ENCODE results near the gene PYM1. TPM values are rescaled to one million over a fixed set of nuclear protein-coding genes. Genes with fewer than 3 reads are reported as not detected.
A peak's percentile ranks its signal among the peaks of the same experiment; 100 is the strongest.
"Not testable (repeated sequence)": the region's sequence is repeated elsewhere in the genome, so short reads cannot be mapped to it uniquely, and the experiment has no call there.

PYM1 gene
- polyA plus RNA-seq, 2 of the 4 experiments (the other 2 are of a cell fraction): 30.4 to 49.5 TPM

DNA sequence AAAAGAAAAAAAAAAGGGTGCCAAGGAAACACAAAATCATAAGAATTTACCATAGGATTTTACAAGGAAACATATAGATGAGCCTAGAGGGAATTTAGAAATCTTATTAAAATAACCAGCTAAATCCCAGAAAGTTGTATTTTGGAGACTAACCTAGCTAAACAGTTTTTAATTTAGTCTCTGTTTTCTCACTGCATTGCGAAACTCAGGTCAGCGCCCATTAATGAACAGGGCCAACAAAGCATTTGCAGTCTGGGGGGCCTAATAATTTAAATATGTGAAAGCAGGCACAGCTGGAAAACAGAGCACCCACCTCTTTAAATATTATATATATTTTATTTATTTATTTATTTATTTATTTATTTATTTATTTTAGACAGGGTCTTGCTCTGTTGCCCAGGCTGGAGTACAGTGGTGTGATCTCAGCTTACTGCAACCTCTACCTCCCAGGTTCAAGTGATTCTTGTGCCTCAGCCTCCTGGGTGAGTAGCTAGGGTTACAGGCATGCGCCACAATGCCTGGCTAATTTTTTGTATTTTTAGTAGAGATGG lies 61.2 kb downstream of the PYM1 start:
- CTCF ChIA-PET: interaction anchor here (0.6 to 1.5 kb wide), 8 partner anchors 10 to 252 kb away, joined by 3 to 4 read pairs (median 3); partner anchors contain the start of gene ZC3H10
- WGBS (ENCODE audit: missing lambda C conversion rate): 90% methylated on average over 3 of the region's 3 CpGs
- TF ChIP-seq CEBPB (IDR thresholded peaks at IDR 0.05) (peak; percentile 42 to 45; a peak in 2 of 4 replicates), ZC3H11A (IDR thresholded peaks at IDR 0.05) (peak; percentile 39)
- H3K4me3 ChIP-seq; H3K9me3 ChIP-seq; H3K4me1 ChIP-seq; ATAC-seq; FAIRE-seq; POLR2A ChIA-PET; H3K4me2 ChIP-seq; DNase-seq (ENCODE audit: low read depth in 1 of 2, low spot score in 1 of 2); H3K27ac ChIP-seq: not testable (repeated sequence)

DNA sequence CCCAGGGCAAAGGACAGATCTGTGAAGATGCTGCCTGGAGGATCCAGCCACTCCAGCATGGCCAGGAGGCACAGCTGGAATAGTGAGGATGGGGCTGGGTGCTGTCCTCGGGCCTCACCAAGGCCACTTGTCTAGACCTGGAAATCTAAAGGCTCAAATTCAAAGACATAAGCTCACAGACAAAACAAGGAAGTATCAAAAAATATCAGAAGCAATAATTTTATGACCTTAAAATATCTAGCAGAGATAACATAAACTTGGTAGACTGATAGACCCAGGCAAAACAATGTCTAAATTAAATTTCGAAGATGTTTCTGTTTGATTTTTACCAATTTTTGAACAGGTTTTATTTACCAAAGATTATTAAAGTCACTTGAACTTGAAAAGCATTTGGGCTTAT lies 62.4 kb downstream of the PYM1 start:
- TF ChIP-seq RARB (CRISPR knock-in tag; IDR thresholded peaks at IDR 0.05) (no peak), KDM1A (IDR thresholded peaks at IDR 0.05; ENCODE audit: low read depth) (no peak), SMC3 (IDR thresholded peaks at IDR 0.05) (no peak), ZNF302 (CRISPR knock-in tag; IDR thresholded peaks at IDR 0.05) (no peak), CEBPB (IDR thresholded peaks at IDR 0.05) (no peak), ZFP36 (IDR thresholded peaks at IDR 0.05; ENCODE audit: borderline replicate concordance, partially characterized antibody) (no peak), BHLHE40 (IDR thresholded peaks at IDR 0.05; ENCODE audit: low read depth, low read length) (no peak), FOSB (CRISPR knock-in tag; IDR thresholded peaks at IDR 0.05) (no peak), MYC (IDR thresholded peaks at IDR 0.05; ENCODE audit: borderline replicate concordance, low read length) (no peak), CHD4 (IDR thresholded peaks at IDR 0.05; ENCODE audit: borderline replicate concordance) (no peak)
- TF ChIP-seq, protein P1, sequence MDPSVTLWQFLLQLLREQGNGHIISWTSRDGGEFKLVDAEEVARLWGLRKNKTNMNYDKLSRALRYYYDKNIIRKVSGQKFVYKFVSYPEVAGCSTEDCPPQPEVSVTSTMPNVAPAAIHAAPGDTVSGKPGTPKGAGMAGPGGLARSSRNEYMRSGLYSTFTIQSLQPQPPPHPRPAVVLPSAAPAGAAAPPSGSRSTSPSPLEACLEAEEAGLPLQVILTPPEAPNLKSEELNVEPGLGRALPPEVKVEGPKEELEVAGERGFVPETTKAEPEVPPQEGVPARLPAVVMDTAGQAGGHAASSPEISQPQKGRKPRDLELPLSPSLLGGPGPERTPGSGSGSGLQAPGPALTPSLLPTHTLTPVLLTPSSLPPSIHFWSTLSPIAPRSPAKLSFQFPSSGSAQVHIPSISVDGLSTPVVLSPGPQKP (IDR thresholded peaks at IDR 0.05; ENCODE audit: low read depth, low read length): no peak
- TF ChIP-seq, protein P2, sequence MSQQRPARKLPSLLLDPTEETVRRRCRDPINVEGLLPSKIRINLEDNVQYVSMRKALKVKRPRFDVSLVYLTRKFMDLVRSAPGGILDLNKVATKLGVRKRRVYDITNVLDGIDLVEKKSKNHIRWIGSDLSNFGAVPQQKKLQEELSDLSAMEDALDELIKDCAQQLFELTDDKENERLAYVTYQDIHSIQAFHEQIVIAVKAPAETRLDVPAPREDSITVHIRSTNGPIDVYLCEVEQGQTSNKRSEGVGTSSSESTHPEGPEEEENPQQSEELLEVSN (IDR thresholded peaks at IDR 0.05; ENCODE audit: borderline replicate concordance, low read depth): no peak
- DNase-seq (ENCODE audit: low read depth in 1 of 2, low spot score in 1 of 2): no peak
- WGBS (ENCODE audit: missing lambda C conversion rate): 51% methylated on average over 2 of the region's 2 CpGs
- Histone ChIP-seq H3K4me1 (0 out of 3 replicates have a peak, but pooled peaks cover 3% of the 10 kb centered on the region), H3K27ac (no peak overlapping the region), H3K4me2 (no peak overlapping the region), H3K9me3 (no peaks in the 10 kb centered on the region), H3K4me3 (no peak overlapping the region)
- FAIRE-seq: peak; percentile 28
- no peak for ATAC-seq
- ChIA-PET CTCF (interaction anchor here (1.5 kb wide), 1 partner anchor 10 kb away, joined by 3 read pairs; no protein-coding TSS in a partner anchor), POLR2A (no interaction called here)

DNA sequence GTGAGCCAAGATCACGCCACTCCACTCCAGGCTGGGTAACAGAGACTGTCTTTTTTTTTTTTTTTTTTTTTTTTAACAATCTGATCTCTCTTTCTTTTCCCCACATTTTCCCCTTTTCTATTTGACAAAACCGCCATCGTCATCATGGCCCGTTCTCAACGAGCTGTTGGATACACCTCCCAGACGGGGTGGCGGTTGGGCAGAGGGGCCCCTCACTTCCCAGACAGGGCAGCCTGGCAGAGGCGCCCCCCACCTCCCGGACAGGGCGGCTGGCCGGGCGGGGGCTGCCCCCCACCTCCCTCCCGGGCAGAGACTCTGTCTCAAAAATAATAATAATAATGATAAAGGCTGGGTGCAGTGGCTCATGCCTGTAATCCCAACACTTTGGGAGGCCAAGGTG lies 64.8 kb downstream of the PYM1 start:
- POLR2A ChIA-PET; H3K4me2 ChIP-seq; DNase-seq (ENCODE audit: low read depth in 1 of 2, low spot score in 1 of 2); H3K4me1 ChIP-seq; H3K27ac ChIP-seq; H3K4me3 ChIP-seq; H3K9me3 ChIP-seq; FAIRE-seq; ATAC-seq: not testable (repeated sequence)
- WGBS (ENCODE audit: missing lambda C conversion rate): 88% methylated on average over 12 of the region's 13 CpGs
- CTCF ChIA-PET: interaction anchor here (1.4 kb wide), 1 partner anchor 17 kb away, joined by 3 read pairs; no protein-coding TSS in a partner anchor

DNA sequence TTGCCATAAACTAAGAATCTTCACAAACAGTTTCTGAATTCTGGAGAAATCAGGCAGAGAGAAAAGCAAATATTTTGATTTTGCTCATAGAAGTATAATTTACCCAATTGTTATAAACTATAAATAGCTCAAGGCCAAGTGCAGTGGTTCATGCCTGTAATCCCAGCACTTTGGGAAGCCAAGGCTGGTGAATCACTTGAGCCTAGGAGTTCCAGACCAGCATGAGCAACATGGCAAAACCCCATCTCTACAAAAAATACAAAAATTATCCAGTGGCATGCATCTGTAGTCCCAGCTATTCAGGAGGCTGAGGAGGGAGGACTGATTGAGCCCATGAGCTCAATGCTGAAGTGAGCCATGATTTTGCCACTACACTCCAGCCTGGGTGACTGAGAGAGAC lies 65.4 kb downstream of the PYM1 start:
- no peak; a peak in 1 of 6 replicates for ATAC-seq
- H3K4me2 ChIP-seq: no peak overlapping the region
- no peak overlapping the region for H3K4me3 ChIP-seq
- no peaks in the 10 kb centered on the region for H3K9me3 ChIP-seq
- ChIA-PET POLR2A (no interaction called here), CTCF (no interaction called here)
- peak in 1 of 2 experiments; percentile 21 for DNase-seq (ENCODE audit: low read depth in 1 of 2, low spot score in 1 of 2)
- H3K27ac ChIP-seq: no peak overlapping the region
- FAIRE-seq: no peak
- TF ChIP-seq EHMT2 (IDR thresholded peaks at IDR 0.05; ENCODE audit: low read depth) (no peak), ZFP36 (IDR thresholded peaks at IDR 0.05; ENCODE audit: borderline replicate concordance, partially characterized antibody) (no peak), BHLHE40 (IDR thresholded peaks at IDR 0.05; ENCODE audit: low read depth, low read length) (no peak), HOXB5 (CRISPR knock-in tag; IDR thresholded peaks at IDR 0.05) (no peak), TFCP2L1 (CRISPR knock-in tag; IDR thresholded peaks at IDR 0.05) (no peak), KDM5A (IDR thresholded peaks at IDR 0.05) (no peak)
- TF ChIP-seq, protein P3, sequence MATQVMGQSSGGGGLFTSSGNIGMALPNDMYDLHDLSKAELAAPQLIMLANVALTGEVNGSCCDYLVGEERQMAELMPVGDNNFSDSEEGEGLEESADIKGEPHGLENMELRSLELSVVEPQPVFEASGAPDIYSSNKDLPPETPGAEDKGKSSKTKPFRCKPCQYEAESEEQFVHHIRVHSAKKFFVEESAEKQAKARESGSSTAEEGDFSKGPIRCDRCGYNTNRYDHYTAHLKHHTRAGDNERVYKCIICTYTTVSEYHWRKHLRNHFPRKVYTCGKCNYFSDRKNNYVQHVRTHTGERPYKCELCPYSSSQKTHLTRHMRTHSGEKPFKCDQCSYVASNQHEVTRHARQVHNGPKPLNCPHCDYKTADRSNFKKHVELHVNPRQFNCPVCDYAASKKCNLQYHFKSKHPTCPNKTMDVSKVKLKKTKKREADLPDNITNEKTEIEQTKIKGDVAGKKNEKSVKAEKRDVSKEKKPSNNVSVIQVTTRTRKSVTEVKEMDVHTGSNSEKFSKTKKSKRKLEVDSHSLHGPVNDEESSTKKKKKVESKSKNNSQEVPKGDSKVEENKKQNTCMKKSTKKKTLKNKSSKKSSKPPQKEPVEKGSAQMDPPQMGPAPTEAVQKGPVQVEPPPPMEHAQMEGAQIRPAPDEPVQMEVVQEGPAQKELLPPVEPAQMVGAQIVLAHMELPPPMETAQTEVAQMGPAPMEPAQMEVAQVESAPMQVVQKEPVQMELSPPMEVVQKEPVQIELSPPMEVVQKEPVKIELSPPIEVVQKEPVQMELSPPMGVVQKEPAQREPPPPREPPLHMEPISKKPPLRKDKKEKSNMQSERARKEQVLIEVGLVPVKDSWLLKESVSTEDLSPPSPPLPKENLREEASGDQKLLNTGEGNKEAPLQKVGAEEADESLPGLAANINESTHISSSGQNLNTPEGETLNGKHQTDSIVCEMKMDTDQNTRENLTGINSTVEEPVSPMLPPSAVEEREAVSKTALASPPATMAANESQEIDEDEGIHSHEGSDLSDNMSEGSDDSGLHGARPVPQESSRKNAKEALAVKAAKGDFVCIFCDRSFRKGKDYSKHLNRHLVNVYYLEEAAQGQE (IDR thresholded peaks at IDR 0.05): no peak
- TF ChIP-seq, protein P4, sequence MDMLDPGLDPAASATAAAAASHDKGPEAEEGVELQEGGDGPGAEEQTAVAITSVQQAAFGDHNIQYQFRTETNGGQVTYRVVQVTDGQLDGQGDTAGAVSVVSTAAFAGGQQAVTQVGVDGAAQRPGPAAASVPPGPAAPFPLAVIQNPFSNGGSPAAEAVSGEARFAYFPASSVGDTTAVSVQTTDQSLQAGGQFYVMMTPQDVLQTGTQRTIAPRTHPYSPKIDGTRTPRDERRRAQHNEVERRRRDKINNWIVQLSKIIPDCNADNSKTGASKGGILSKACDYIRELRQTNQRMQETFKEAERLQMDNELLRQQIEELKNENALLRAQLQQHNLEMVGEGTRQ (IDR thresholded peaks at IDR 0.05): no peak
- TF ChIP-seq, protein P5, sequence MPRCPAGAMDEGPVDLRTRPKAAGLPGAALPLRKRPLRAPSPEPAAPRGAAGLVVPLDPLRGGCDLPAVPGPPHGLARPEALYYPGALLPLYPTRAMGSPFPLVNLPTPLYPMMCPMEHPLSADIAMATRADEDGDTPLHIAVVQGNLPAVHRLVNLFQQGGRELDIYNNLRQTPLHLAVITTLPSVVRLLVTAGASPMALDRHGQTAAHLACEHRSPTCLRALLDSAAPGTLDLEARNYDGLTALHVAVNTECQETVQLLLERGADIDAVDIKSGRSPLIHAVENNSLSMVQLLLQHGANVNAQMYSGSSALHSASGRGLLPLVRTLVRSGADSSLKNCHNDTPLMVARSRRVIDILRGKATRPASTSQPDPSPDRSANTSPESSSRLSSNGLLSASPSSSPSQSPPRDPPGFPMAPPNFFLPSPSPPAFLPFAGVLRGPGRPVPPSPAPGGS (IDR thresholded peaks at IDR 0.05): no peak
- TF ChIP-seq, protein P1 (IDR thresholded peaks at IDR 0.05; ENCODE audit: low read depth, low read length): no peak
- H3K4me1 ChIP-seq: 0 out of 3 replicates have a peak, but pooled peaks cover 3% of the 10 kb centered on the region

All from A549 (cell line).